SHP77 treated with DMSO at 0.1 percent for 48 hours (cell line): Measurements from ENCODE around the gene KIAA1755.
"Not testable (repeated sequence)": the region's sequence is repeated elsewhere in the genome, so short reads cannot be mapped to it uniquely, and the experiment has no call there.

Source experiments
- DNase-seq: peaks from one replicate; lab custom pipeline; 2025; lab: John Stamatoyannopoulos, UW

Gene KIAA1755

DNA sequence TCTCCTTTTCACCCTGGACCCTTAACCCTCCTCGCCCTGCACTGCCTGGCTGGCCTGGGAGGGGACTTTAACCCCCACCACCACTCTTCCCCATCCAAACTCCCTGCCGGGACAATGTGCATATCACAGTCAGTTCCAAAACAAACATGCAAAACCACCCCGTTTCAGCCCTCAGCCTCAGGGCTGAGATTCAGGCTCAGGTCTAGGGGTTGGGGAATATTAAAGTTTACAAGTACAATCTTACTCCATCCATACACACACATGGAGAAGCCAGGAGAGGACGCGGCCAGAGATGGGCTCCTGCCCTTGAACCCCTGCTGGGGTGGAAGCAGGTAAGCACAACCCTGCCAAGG is 534 bp downstream of the KIAA1755 start:
- DNase-seq = no peak

DNA sequence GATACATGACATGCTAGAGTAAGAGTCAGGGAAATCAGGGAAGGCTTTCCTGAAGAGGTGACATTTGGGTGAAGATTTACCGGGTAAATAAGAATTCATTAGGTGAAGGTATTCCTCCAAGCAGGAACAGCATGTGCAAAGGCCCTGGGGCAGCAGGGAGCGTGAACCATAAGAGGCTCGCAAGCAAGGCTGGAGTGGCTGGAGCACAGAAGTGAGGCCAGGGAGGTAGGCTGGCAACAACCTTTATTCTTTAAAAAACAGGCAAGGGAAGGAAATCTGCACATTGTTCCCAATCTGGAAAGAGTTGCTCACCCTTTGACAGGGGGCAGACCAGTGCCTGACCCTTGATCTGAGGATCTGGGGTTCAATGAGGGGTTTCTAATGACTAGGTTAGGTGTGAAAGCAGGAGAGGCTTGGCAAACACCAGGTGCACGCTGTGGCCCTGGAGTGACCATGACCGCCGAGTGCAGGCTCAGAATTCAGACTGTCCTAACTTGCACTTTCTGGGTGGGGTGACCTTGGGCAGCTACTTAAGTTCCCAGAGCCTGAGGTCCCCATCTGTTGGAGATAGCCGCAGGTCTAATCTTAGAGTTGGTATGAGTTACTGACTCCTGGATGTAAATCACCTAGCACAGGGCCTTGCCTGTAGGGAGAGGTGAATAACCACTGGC is 1.9 kb downstream of the KIAA1755 start:
- no peak for DNase-seq

DNA sequence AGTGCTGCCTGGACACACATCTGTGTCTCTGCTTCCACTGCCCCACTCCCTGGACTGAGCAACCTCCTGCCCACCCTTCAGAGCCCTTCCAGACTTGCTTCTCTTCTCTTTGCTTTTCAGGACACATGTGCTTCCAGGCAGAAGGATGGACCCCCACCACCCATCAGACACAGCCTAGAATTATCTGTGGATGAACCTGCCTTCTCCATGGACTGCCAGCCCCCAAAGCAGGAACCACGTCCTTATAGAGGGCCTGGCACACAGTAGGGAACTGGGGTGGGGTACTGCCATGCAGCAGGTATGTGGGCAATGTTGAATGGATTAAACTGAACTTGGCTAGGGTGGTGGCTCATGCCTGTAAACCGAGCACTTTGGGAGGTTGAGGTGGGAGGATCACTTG is 3.6 kb downstream of the KIAA1755 start:
- no peak for DNase-seq

DNA sequence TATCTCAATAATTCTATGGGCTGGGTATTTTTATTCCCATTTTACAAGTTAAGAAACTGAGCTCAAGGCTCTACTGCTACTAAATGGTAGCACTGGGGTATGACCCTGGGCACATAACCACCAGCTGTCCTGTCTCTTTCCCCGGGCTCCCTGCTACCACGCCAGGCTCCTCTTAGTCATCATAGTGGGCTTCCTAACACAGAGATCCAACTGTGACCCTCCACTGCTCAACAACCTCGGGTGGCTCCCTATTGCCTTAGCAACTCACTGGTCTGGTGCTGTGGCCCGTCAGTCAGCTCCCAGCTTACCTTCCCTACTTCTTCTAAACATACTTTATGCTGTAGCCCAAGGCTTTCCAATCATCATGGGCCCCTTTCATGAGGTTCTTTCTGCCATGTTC is 4.5 kb downstream of the KIAA1755 start:
- no peak for DNase-seq

- DNase-seq = no peak
Measured at GRCh38 chr20:38255393-38255792, 5.1 kb downstream of the KIAA1755 start.

DNA sequence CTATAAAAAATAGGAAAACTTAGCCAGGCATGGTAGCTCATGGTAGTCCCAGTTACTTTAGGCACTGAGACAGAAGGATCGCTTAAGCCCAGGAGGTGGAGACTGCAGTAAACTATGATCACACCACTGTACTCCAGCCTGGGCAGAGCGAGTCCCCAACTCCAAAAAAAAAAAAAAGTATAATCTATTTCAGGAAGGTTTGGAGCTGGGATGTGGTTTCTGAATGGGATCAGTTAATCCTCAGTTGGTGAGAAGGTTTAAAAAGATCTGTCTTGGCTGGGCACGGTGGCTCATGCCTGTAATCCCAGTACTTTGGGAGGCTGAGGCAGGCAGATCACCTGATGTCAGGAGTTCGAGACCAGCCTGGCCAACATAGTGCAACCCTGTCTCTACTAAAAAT is 5.9 kb downstream of the KIAA1755 start:
- DNase-seq = not testable (repeated sequence)

- no peak for DNase-seq
Measured at GRCh38 chr20:38253571-38253970, 7.0 kb downstream of the KIAA1755 start.

- no peak for DNase-seq
Measured at GRCh38 chr20:38252292-38253288, 7.9 kb downstream of the KIAA1755 start.

DNA sequence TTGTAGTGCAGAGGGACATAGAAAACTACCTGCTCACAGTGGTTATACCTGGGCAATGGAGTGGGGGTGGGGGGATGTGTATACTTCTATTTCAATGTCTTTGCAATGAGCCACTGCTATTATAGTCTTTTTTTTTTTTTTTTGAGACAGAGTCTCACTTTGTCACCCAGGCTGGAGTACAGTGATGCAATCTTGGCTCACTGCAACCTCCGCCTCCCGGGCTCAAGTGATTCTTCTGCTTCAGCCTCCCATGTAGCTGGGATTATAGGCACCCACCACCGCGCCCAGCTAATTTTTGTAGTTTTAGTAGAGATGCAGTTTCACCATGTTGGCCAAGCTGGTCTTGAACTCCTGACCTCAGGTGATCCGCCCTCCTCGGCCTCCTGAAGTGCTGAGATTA is 9.1 kb downstream of the KIAA1755 start:
- not testable (repeated sequence) for DNase-seq

DNA sequence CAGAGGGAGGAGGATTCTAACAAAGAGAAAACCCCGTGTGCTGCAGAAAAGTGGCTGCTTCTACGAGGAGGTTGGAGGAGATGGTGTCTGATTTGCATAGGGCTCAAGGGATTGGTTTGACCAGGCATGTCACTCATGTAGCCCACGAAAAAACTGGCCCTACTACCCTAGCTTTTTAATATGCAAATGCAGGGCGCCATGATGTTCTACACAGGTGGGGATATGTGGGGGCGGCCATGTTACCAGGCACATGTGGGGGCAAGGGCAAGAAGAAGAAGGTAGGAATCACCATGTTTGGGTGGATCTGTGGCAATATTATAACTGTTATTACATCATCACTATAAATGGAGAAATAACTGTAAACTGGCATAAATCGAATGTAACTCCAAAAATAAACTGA is 9.9 kb downstream of the KIAA1755 start:
- no peak for DNase-seq

GRCh38 chr20:38249536-38250310 is 10.8 kb downstream of the KIAA1755 start:
- DNase-seq = no peak

DNA sequence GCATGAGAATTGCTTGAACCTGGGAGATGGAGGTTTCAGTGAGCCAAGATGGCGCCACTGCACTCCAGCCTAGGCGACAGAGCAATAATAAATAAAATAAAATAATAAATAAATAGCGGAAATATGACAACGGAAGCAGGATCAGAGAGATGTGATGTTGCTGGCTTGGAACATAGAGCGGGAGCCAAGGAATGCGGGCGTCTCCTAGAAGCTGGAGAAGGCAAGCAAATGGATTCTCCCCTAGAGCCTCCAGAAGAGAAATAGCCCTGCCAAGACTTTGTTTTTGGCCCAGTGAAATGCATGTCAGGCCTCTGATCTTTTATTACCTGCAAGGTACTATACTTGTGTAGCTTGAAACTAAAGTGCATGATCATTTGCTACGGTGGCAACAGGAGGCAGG is 12.4 kb downstream of the KIAA1755 start:
- DNase-seq = no peak

DNA sequence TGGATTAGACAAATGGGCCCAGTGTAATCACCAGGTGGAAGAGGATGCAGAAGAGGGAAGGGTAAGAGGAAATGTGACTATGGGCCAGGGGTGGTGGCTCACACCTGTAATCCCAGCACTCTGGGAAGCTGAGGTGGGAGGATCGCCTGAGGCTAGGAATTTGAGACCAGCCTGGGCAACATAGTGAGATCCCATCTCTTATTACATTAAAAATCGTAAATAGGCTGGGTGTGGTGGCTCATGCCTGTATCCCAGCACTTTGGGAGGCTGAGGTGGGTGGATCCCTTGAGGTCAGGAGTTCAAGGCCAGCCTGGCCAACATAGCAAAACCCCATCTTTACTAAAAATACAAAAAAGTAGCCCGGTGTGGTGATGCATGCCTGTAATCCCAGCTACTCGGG is 12.8 kb downstream of the KIAA1755 start:
- not testable (repeated sequence) for DNase-seq

- no peak for DNase-seq
Measured at GRCh38 chr20:38247166-38247509, 13.4 kb downstream of the KIAA1755 start.

- DNase-seq = no peak
Measured at GRCh38 chr20:38246357-38247165, 14.0 kb downstream of the KIAA1755 start.

GRCh38 chr20:38245753-38246152 is 14.8 kb downstream of the KIAA1755 start:
- DNase-seq = no peak

DNA sequence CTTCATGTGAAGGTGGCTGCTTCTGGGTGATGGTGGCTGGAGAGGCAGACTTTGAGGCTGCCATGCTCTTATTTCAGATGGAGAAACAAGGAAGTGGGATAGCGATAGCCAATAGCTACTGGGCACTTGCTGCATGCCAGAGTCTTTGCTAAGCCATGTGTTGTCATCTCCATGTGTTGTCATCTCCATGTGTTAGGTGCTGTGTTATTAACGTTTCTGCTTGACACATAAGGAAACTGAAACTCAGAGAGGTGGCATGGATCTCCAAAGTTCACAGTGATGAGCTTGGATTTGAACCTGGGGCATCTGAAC is 16.9 kb downstream of the KIAA1755 start:
- no peak for DNase-seq

- no peak for DNase-seq
Measured at GRCh38 chr20:38242848-38243708, 17.5 kb downstream of the KIAA1755 start.

DNA sequence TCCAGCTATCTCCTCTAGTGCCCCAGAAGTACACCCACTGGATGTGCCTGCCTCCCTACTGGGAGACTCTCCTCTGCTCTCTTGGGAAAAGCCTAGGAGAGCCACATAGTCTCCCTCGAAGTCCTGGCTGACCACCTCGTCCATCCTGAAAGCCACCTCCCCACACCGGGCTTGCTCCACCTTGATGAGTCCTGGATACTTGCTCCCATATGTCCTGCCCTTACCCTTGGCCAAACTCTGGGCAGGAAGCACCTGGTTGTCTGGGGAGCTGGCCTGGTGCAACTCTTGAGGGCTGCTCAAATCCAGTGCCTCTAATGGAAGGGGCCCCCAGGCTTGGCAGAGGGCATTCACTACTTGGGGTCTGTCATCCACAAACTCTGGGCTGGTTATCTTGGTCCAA is 19.3 kb downstream of the KIAA1755 start:
- DNase-seq = no peak

GRCh38 chr20:38239441-38239840 is 21.1 kb downstream of the KIAA1755 start:
- DNase-seq = no peak

DNA sequence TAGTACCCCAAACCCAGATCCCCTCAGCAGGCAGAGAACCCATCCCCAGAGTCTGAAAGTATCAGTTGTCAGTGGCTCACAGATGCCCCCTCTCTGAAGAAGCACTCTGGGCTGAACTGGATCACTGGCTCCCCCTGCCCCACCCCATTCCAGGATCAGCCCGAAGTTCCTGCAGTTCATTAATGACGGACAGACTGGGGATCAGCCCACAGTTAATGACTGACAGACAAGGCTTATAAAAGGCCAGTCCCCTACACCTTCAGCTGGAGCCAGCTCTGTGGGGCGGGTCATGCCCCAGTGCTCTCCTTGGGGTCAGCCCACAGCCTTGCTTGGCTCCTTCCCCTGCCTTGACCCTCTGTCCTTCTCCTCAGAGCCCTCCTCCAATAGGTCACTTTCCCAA is 21.7 kb downstream of the KIAA1755 start:
- DNase-seq = no peak
